ENCODE results near the gene GM2A.

Gene GM2A

GRCh38 chr5:151258816-151259215 lies 5.8 kb downstream of the GM2A start:
- no peaks in the 10 kb centered on the region for H3K9me3 ChIP-seq (replicated peaks in 1 of 11)
- peak overlapping the region in 3 of 11 experiments; percentile 45 to 57 (median 50); a peak in 2 of 22 replicates for H3K9ac ChIP-seq
- no peak for TF ChIP-seq Cebpa-rat (IDR thresholded peaks at IDR 0.05)
- peaks cover 47 to 72% (median 54%) of the 10 kb centered on the region in 10 experiments for H3K4me1 ChIP-seq
- no peaks in the 10 kb centered on the region for H3K27me3 ChIP-seq
- H3K36me3 ChIP-seq = peaks cover 33 to 53% (median 41%) of the 10 kb centered on the region in 11 experiments
- no peak overlapping the region for H3K4me3 ChIP-seq
- peak overlapping the region in 10 of 11 experiments; percentile 89 to 99 (median 98); a peak in 19 of 22 replicates for H3K4me2 ChIP-seq
- peaks cover 0 to 77% (median 0%) of the 10 kb centered on the region in 11 experiments; a peak in 6 of 22 replicates for H4K20me1 ChIP-seq
- H3K27ac ChIP-seq = peak overlapping the region in 8 of 11 experiments; percentile 15 to 84 (median 72); a peak in 12 of 22 replicates

- Histone ChIP-seq H3K9me3 (replicated peaks in 1 of 11) (no peaks in the 10 kb centered on the region), H3K36me3 (peaks cover 40 to 62% (median 51%) of the 10 kb centered on the region in 11 experiments), H3K4me1 (peaks cover 36 to 71% (median 44%) of the 10 kb centered on the region in 10 experiments), H3K27ac (no peak overlapping the region), H4K20me1 (peaks cover 0 to 82% (median 0%) of the 10 kb centered on the region in 11 experiments; a peak in 6 of 22 replicates), H3K4me2 (peak overlapping the region in 1 of 11 experiments; percentile 89; a peak in 2 of 22 replicates), H3K4me3 (no peak overlapping the region), H3K27me3 (no peaks in the 10 kb centered on the region), H3K9ac (no peak overlapping the region)
- no peak for TF ChIP-seq Cebpa-rat (IDR thresholded peaks at IDR 0.05)
Observed at GRCh38 chr5:151259931-151260330, 6.9 kb downstream of the GM2A start.

GRCh38 chr5:151262532-151262931 lies 9.5 kb downstream of the GM2A start:
- H3K4me3 ChIP-seq = no peak overlapping the region
- no peak overlapping the region for H3K4me2 ChIP-seq
- H3K36me3 ChIP-seq = peaks cover 62 to 84% (median 77%) of the 10 kb centered on the region in 11 experiments
- peaks cover 10 to 45% (median 18%) of the 10 kb centered on the region in 10 experiments for H3K4me1 ChIP-seq
- no peak overlapping the region for H3K27ac ChIP-seq
- no peaks in the 10 kb centered on the region for H3K27me3 ChIP-seq
- TF ChIP-seq Cebpa-rat (IDR thresholded peaks at IDR 0.05) = no peak
- no peaks in the 10 kb centered on the region for H3K9me3 ChIP-seq (replicated peaks in 1 of 11)
- peaks cover 0 to 98% (median 0%) of the 10 kb centered on the region in 11 experiments; a peak in 7 of 22 replicates for H4K20me1 ChIP-seq
- H3K9ac ChIP-seq = no peak overlapping the region

GRCh38 chr5:151264113-151264512 lies 11.1 kb downstream of the GM2A start:
- no peak overlapping the region for H3K4me3 ChIP-seq
- peaks cover 76 to 99% (median 92%) of the 10 kb centered on the region in 11 experiments for H3K36me3 ChIP-seq
- H3K27me3 ChIP-seq = no peaks in the 10 kb centered on the region
- H3K9ac ChIP-seq = no peak overlapping the region
- H4K20me1 ChIP-seq = peaks cover 0 to 99% (median 0%) of the 10 kb centered on the region in 11 experiments; a peak in 6 of 22 replicates
- H3K4me1 ChIP-seq = peaks cover 0 to 30% (median 2%) of the 10 kb centered on the region in 10 experiments; a peak in 11 of 20 replicates
- TF ChIP-seq Cebpa-rat (IDR thresholded peaks at IDR 0.05) = no peak
- H3K9me3 ChIP-seq (replicated peaks in 1 of 11) = no peaks in the 10 kb centered on the region
- peak overlapping the region in 2 of 11 experiments; percentile 33 to 40; a peak in 3 of 22 replicates for H3K27ac ChIP-seq
- peak overlapping the region in 4 of 11 experiments; percentile 28 to 48 (median 46); a peak in 7 of 22 replicates for H3K4me2 ChIP-seq

GRCh38 chr5:151267491-151268260 lies 14.7 kb downstream of the GM2A start:
- H3K36me3 ChIP-seq = peaks cover 64 to 92% (median 78%) of the 10 kb centered on the region in 11 experiments
- H3K9ac ChIP-seq = no peak overlapping the region
- no peak overlapping the region for H3K4me2 ChIP-seq
- no peak overlapping the region for H3K4me3 ChIP-seq
- H3K27me3 ChIP-seq = no peaks in the 10 kb centered on the region
- no peaks in the 10 kb centered on the region for H3K9me3 ChIP-seq (replicated peaks in 1 of 11)
- H3K4me1 ChIP-seq = peaks cover 0 to 54% (median 0%) of the 10 kb centered on the region in 10 experiments; a peak in 7 of 20 replicates
- no peak overlapping the region for H3K27ac ChIP-seq
- TF ChIP-seq Cebpa-rat (IDR thresholded peaks at IDR 0.05) = no peak
- peaks cover 0 to 88% (median 0%) of the 10 kb centered on the region in 11 experiments; a peak in 4 of 22 replicates for H4K20me1 ChIP-seq

GRCh38 chr5:151270599-151270998 lies 17.6 kb downstream of the GM2A start:
- no peak for TF ChIP-seq Cebpa-rat (IDR thresholded peaks at IDR 0.05)
- peak overlapping the region in 2 of 11 experiments; percentile 34 to 59; a peak in 3 of 22 replicates for H3K27ac ChIP-seq
- H4K20me1 ChIP-seq = peaks cover 0 to 59% (median 0%) of the 10 kb centered on the region in 11 experiments; a peak in 2 of 22 replicates
- no peaks in the 10 kb centered on the region for H3K9me3 ChIP-seq (replicated peaks in 1 of 11)
- peaks cover 46 to 63% (median 49%) of the 10 kb centered on the region in 11 experiments for H3K36me3 ChIP-seq
- peaks cover 0 to 33% (median 0%) of the 10 kb centered on the region in 10 experiments; a peak in 6 of 20 replicates for H3K4me1 ChIP-seq
- no peak overlapping the region for H3K9ac ChIP-seq
- no peak overlapping the region for H3K4me3 ChIP-seq
- H3K27me3 ChIP-seq = no peaks in the 10 kb centered on the region
- H3K4me2 ChIP-seq = peak overlapping the region in 3 of 11 experiments; percentile 5 to 72 (median 66); a peak in 5 of 22 replicates

GRCh38 chr5:151271336-151271735 lies 18.4 kb downstream of the GM2A start:
- H3K27ac ChIP-seq = peak overlapping the region in 2 of 11 experiments; percentile 34 to 59; a peak in 4 of 22 replicates
- H3K36me3 ChIP-seq = peaks cover 38 to 56% (median 42%) of the 10 kb centered on the region in 11 experiments
- no peaks in the 10 kb centered on the region for H3K27me3 ChIP-seq
- no peak overlapping the region for H3K9ac ChIP-seq
- H3K9me3 ChIP-seq (replicated peaks in 1 of 11) = no peaks in the 10 kb centered on the region
- no peak for TF ChIP-seq Cebpa-rat (IDR thresholded peaks at IDR 0.05)
- peak overlapping the region in 3 of 11 experiments; percentile 5 to 72 (median 66); a peak in 5 of 22 replicates for H3K4me2 ChIP-seq
- peaks cover 0 to 33% (median 0%) of the 10 kb centered on the region in 10 experiments; a peak in 6 of 20 replicates for H3K4me1 ChIP-seq
- peaks cover 0 to 51% (median 0%) of the 10 kb centered on the region in 11 experiments; a peak in 2 of 22 replicates for H4K20me1 ChIP-seq
- no peak overlapping the region for H3K4me3 ChIP-seq

GRCh38 chr5:151274666-151275065 lies 21.7 kb downstream of the GM2A start:
- H3K27me3 ChIP-seq = no peaks in the 10 kb centered on the region
- no peak overlapping the region for H3K4me3 ChIP-seq
- peaks cover 0 to 20% (median 0%) of the 10 kb centered on the region in 11 experiments; a peak in 2 of 22 replicates for H4K20me1 ChIP-seq
- H3K36me3 ChIP-seq = peaks cover 5 to 23% (median 10%) of the 10 kb centered on the region in 11 experiments; a peak in 21 of 22 replicates
- H3K27ac ChIP-seq = no peak overlapping the region
- H3K4me1 ChIP-seq = peaks cover 0 to 27% (median 0%) of the 10 kb centered on the region in 10 experiments; a peak in 6 of 20 replicates
- H3K9ac ChIP-seq = no peak overlapping the region
- TF ChIP-seq Cebpa-rat (IDR thresholded peaks at IDR 0.05) = no peak
- H3K4me2 ChIP-seq = no peak overlapping the region
- H3K9me3 ChIP-seq (replicated peaks in 1 of 11) = no peaks in the 10 kb centered on the region

GRCh38 chr5:151275803-151276202 lies 22.8 kb downstream of the GM2A start:
- peaks cover 0 to 15% (median 0%) of the 10 kb centered on the region in 10 experiments; a peak in 6 of 20 replicates for H3K4me1 ChIP-seq
- H3K27ac ChIP-seq = no peak overlapping the region
- H4K20me1 ChIP-seq = peaks cover 0 to 10% (median 0%) of the 10 kb centered on the region in 11 experiments; a peak in 2 of 22 replicates
- no peak overlapping the region for H3K4me3 ChIP-seq
- H3K9ac ChIP-seq = no peak overlapping the region
- no peak for TF ChIP-seq Cebpa-rat (IDR thresholded peaks at IDR 0.05)
- H3K9me3 ChIP-seq (replicated peaks in 1 of 11) = no peaks in the 10 kb centered on the region
- H3K27me3 ChIP-seq = no peaks in the 10 kb centered on the region
- peaks cover 0 to 11% (median 0%) of the 10 kb centered on the region in 11 experiments; a peak in 4 of 22 replicates for H3K36me3 ChIP-seq
- H3K4me2 ChIP-seq = no peak overlapping the region
